A549 (cell line): ENCODE data around the gene SECISBP2L. TPM values are rescaled to one million over a fixed set of nuclear protein-coding genes. Genes with fewer than 3 reads are reported as not detected.
"Not testable (repeated sequence)": the region's sequence is repeated elsewhere in the genome, so short reads cannot be mapped to it uniquely, and the experiment has no call there.

Source experiments
- ATAC-seq, 2 experiments: fragments of 200-7000 bp in 1 of 2; fragments of >200 bp in 1 of 2; cut with Nextera tagmentation in 1 of 2; cut with Tn5 transposase in 1 of 2; 3 replicates each; pipeline versions ENCODE4 v1.8.0 to v1.9.1; 2018 to 2020; ENCODE audit warnings: mild to moderate bottlenecking in 1 of 2, moderate library complexity in 1 of 2
- CTCF ChIA-PET: fragments of 300-600 bp; sonication (Branson Sonifier 250); formaldehyde crosslinking; extraction: SDS; loops from one replicate; lab custom pipeline; 2021; ENCODE audit warnings: antibody characterized with exemption, inconsistent platforms; lab: Yijun Ruan, JAX
- POLR2A ChIA-PET: fragments of 350-600 bp; formaldehyde crosslinking; extraction: SDS; loops from one replicate; lab custom pipeline; 2021; ENCODE audit warnings: antibody characterized with exemption, inconsistent platforms; lab: Yijun Ruan, JAX
- DNase-seq, 2 experiments: peaks; one replicate each; pipeline versions ENCODE4 v3.0.0 to v3.0.0-alpha.2; 2011 to 2016; ENCODE audit warnings: low read depth in 1 of 2, low spot score in 1 of 2
- FAIRE-seq: peaks from 2 replicates; lab custom pipeline; 2011; peaks lifted over from hg19 to GRCh38; lab: Jason Lieb, UNC
- H3K27ac ChIP-seq, 2 experiments: fragments of >200 bp; sonication (Bioruptor Twin); formaldehyde crosslinking; 3 replicates each; pipeline ENCODE4 v1.5.1; 2016 to 2017
- H3K4me1 ChIP-seq: fragments of >200 bp; sonication (Bioruptor Twin); formaldehyde crosslinking; 3 replicates; pipeline ENCODE4 v1.6.1; 2016
- H3K4me2 ChIP-seq: fragments of >200 bp; sonication (Bioruptor Twin); formaldehyde crosslinking; 3 replicates; pipeline ENCODE4 v1.6.1; 2016
- H3K4me3 ChIP-seq: fragments of >200 bp; sonication (Bioruptor Twin); formaldehyde crosslinking; 3 replicates; pipeline ENCODE4 v1.5.1; 2016
- H3K9me3 ChIP-seq: fragments of >200 bp; sonication (Bioruptor Twin); formaldehyde crosslinking; 3 replicates; pipeline ENCODE4 v1.6.1; 2016
- CBX8 ChIP-seq: fragments of 200-600 bp; sonication (generic); IDR thresholded peaks from 2 replicates; pipeline ENCODE4 v1.6.1; 2016
- CEBPB ChIP-seq, 2 experiments: fragments of >200 bp in 1 of 2; sonication (Bioruptor Twin) in 1 of 2; formaldehyde crosslinking in 1 of 2; IDR thresholded peaks; 2 replicates each; pipeline ENCODE4 v1.6.1; 2012 to 2016
- CHD4 ChIP-seq: fragments of 200-600 bp; sonication (generic); IDR thresholded peaks from 2 replicates; pipeline ENCODE4 v1.6.1; 2016; ENCODE audit warnings: antibody characterized with exemption, mild to moderate bottlenecking, borderline replicate concordance
- EHMT2 ChIP-seq: fragments of 200-600 bp; sonication (generic); IDR thresholded peaks from 2 replicates; pipeline ENCODE4 v1.6.1; 2016; ENCODE audit warnings: antibody characterized with exemption, low read depth, mild to moderate bottlenecking, moderate library complexity
- FOSL2 ChIP-seq, 2 experiments: fragments of 450-650 bp in 1 of 2; fragments of >200 bp in 1 of 2; sonication (Bioruptor Twin) in 1 of 2; formaldehyde crosslinking; IDR thresholded peaks; 2 replicates each; pipeline versions ENCODE4 v1.5.0 to v1.6.1; 2016 to 2020; ENCODE audit warnings: mild to moderate bottlenecking in 1 of 2, moderate library complexity in 1 of 2
- HDAC2 ChIP-seq: fragments of 200-600 bp; sonication (generic); IDR thresholded peaks from 2 replicates; pipeline ENCODE4 v1.6.1; 2016
- HEYL ChIP-seq: fragments of 250-450 bp; sonication (Bioruptor Pico); IDR thresholded peaks from 2 replicates; pipeline ENCODE4 v1.8.0; 2021; ENCODE audit warnings: mild to moderate bottlenecking, moderate library complexity
- HOXB13 ChIP-seq: fragments of 250-450 bp; sonication (Bioruptor Pico); IDR thresholded peaks from 2 replicates; pipeline ENCODE4 v1.5.0; 2020; ENCODE audit warnings: low read depth, mild to moderate bottlenecking, moderate library complexity
- JUNB ChIP-seq: fragments of >200 bp; sonication (Bioruptor Twin); formaldehyde crosslinking; IDR thresholded peaks from 2 replicates; pipeline ENCODE4 v1.6.1; 2016
- MAZ ChIP-seq: fragments of 150-350 bp; IDR thresholded peaks from 2 replicates; pipeline ENCODE4 v1.6.1; 2014; ENCODE audit warnings: antibody characterized with exemption, low read depth, low read length, borderline replicate concordance
- MYC ChIP-seq: IDR thresholded peaks from 2 replicates; pipeline ENCODE4 v1.6.1; 2012; ENCODE audit warnings: mild to moderate bottlenecking, inconsistent platforms, low read length, improper control_type of control experiment, borderline replicate concordance
- PHF8 ChIP-seq: fragments of 200-600 bp; sonication (generic); IDR thresholded peaks from 2 replicates; pipeline ENCODE4 v1.6.1; 2016; ENCODE audit warnings: low read depth, mild to moderate bottlenecking, antibody characterized with exemption, moderate library complexity, borderline replicate concordance
- RAD21 ChIP-seq, 2 experiments: fragments of >200 bp in 1 of 2; sonication (Bioruptor Twin) in 1 of 2; formaldehyde crosslinking in 1 of 2; IDR thresholded peaks in 1 of 2; conservative IDR thresholded peaks in 1 of 2; 2 replicates in 1 of 2; 3 replicates in 1 of 2; pipeline ENCODE4 v1.6.1; 2012 to 2018; ENCODE audit warnings: inconsistent platforms in 1 of 2
- RARB ChIP-seq: fragments of 250-450 bp; sonication (Bioruptor Pico); IDR thresholded peaks from 2 replicates; pipeline ENCODE4 v1.8.0; 2021; ENCODE audit warnings: mild to moderate bottlenecking, moderate library complexity
- RCOR1 ChIP-seq: fragments of 150-350 bp; IDR thresholded peaks from 2 replicates; pipeline ENCODE4 v1.6.1; 2014; ENCODE audit warnings: antibody characterized with exemption, low read length, low read depth
- RFX5 ChIP-seq: fragments of 450-650 bp; IDR thresholded peaks from 2 replicates; pipeline ENCODE4 v1.7.1; 2014; ENCODE audit warnings: antibody characterized with exemption, mild to moderate bottlenecking, moderate library complexity
- RNF2 ChIP-seq: fragments of 200-600 bp; sonication (generic); IDR thresholded peaks from 2 replicates; pipeline ENCODE4 v1.6.1; 2016; ENCODE audit warnings: low read depth, mild to moderate bottlenecking, antibody characterized with exemption, moderate library complexity, borderline replicate concordance
- SMC3 ChIP-seq: fragments of >200 bp; sonication (Bioruptor Twin); formaldehyde crosslinking; IDR thresholded peaks from 3 replicates; pipeline ENCODE4 v1.6.1; 2018; ENCODE audit warnings: inconsistent platforms
- ZC3H11A ChIP-seq: fragments of 450-650 bp; IDR thresholded peaks from 2 replicates; pipeline ENCODE4 v1.6.1; 2014; ENCODE audit warnings: antibody characterized with exemption, mild to moderate bottlenecking
- ZFP36 ChIP-seq: fragments of 450-650 bp; IDR thresholded peaks from 2 replicates; pipeline ENCODE4 v1.6.1; 2014; ENCODE audit warnings: borderline replicate concordance; ENCODE audit not compliant: partially characterized antibody
- ZSCAN20 ChIP-seq: fragments of 250-450 bp; sonication (Bioruptor Pico); IDR thresholded peaks from 2 replicates; pipeline ENCODE4 v1.8.0; 2022; ENCODE audit warnings: mild to moderate bottlenecking, moderate library complexity
- WGBS: methylation state at CpG from one replicate; pipeline ENCODE4 v1.1.6; 2017; ENCODE audit errors: missing lambda C conversion rate; 5-methylcytosine and 5-hydroxymethylcytosine counted together
- polyA plus RNA-seq, 4 experiments: library from polyadenylated mRNA; depleted of rRNA in 3 of 4; stranded (reverse); fragments of >200 nt; fragmentation: RNase III in 1 of 4; extraction: RNeasy Plus Mini Kit Qiagen cat#74134 plus additional on column Dnase treatment in 1 of 4; gene quantifications; 2 replicates in 3 of 4; 3 replicates in 1 of 4; pipeline ENCODE4 v1.2.3, GENCODE V29; 2011 to 2017
- TF ChIP-seq, protein P1 (sequence below): IDR thresholded peaks from 2 replicates; pipeline ENCODE4 v1.6.1; 2012; ENCODE audit warnings: low read depth, borderline replicate concordance
- TF ChIP-seq, protein P2 (sequence below): fragments of >200 bp; sonication (Bioruptor Twin); formaldehyde crosslinking; IDR thresholded peaks from 3 replicates; pipeline ENCODE4 v1.6.1; 2016
- TF ChIP-seq, protein P3 (sequence below): fragments of >200 bp; sonication (Bioruptor Twin); formaldehyde crosslinking; IDR thresholded peaks from 3 replicates; pipeline ENCODE4 v1.5.1; 2016
- TF ChIP-seq, protein P4 (sequence below): fragments of 150-350 bp; IDR thresholded peaks from 2 replicates; pipeline ENCODE4 v1.6.1; 2014; ENCODE audit warnings: low read depth, mild to moderate bottlenecking, low read length

Gene SECISBP2L
- polyA plus RNA-seq, 2 of the 4 experiments (the other 2 are of a cell fraction): 7.5 to 15.0 TPM

DNA sequence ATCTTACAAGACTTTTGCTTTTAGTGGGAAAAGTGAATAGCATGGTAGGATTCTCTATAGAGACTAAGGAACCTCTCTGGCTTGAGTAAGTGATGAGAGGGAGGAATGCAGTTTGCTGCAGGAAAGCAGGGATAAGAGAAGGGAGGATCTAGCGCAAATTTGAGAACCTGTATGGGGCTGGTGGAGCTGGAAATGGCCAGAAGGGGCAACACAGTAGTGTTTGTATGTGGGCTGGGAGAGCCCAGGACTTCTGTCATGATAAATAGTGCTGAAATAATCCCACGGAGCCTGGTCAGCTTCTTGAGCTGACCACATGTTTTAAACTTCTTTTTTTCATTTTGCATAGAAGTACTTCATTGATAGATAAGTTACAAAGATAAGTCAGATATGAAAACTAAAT, 71.4 kb downstream of the SECISBP2L start:
- DNase-seq (peak; percentile 4 to 14), FAIRE-seq (no peak), ATAC-seq (peak; percentile 64 to 65; a peak in 5 of 6 replicates)
- no peaks in the 10 kb centered on the region for H3K9me3 ChIP-seq
- 68% methylated on average over 2 of the region's 2 CpGs for WGBS
- TF ChIP-seq, protein P1, sequence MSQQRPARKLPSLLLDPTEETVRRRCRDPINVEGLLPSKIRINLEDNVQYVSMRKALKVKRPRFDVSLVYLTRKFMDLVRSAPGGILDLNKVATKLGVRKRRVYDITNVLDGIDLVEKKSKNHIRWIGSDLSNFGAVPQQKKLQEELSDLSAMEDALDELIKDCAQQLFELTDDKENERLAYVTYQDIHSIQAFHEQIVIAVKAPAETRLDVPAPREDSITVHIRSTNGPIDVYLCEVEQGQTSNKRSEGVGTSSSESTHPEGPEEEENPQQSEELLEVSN: no peak
- TF ChIP-seq PHF8 (no peak), EHMT2 (no peak), RNF2 (no peak), FOSL2 (IDR thresholded peaks at IDR 0.05) (no peak), FOSL2 (CRISPR knock-in tag; IDR thresholded peaks at IDR 0.05) (no peak), CEBPB (IDR thresholded peaks at IDR 0.05) (no peak), ZC3H11A (no peak), RARB (no peak), ZFP36 (no peak)
- H3K4me2 ChIP-seq: peak overlapping the region; percentile 85
- 0 out of 3 replicates have a peak, but pooled peaks cover 5% of the 10 kb centered on the region for H3K4me1 ChIP-seq
- H3K27ac ChIP-seq: no peak overlapping the region
- POLR2A ChIA-PET: interaction anchor here (1.1 kb wide), 1 partner anchor 97 kb away, joined by 6 read pairs; the partner anchor contains the start of gene EID1
- CTCF ChIA-PET: interaction anchor here (1.0 to 5.5 kb wide), 9 partner anchors 9 to 175 kb away, joined by 3 to 52 read pairs (median 6); partner anchors contain the start of genes EID1 and SHC4
- no peak overlapping the region for H3K4me3 ChIP-seq

DNA sequence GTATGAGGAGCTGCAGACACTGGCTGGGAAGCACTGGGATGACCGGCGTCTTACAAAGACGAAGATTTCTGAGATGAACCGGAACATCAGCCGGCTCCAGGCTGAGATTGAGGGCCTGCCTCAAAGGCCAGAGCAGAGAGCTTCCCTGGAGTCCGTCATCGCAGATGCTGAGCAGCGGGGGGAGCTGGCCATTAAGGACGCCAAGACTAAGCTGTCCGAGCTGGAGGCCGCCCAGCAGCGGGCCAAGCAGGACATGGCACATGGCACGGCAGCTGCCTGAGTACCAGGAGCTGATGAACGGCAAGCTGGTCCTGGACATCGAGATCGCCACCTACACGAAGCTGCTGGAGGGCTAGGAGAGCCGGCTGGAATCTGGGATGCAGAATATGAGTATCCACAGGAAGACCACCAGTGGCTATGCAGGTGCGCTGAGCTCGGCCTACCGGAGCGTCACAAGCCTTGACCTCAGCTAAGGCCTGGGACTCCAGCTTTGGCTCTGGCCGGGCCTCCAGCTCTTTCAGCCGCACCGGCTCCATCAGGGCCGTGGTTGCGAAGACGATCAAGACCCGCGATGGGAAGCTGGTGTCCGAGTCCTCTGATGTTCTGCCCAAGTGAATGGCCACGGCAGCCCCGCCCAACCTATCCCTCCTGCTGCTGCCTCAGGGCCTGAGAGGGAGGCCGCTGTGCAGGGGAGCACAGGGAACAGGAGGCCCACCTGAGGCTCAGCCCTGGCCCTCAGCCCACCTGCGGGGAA, 73.3 kb downstream of the SECISBP2L start:
- DNase-seq: no peak
- H3K27ac ChIP-seq: no peak overlapping the region
- no peak for TF ChIP-seq ZFP36
- no peak for TF ChIP-seq CBX8
- TF ChIP-seq, protein P2, sequence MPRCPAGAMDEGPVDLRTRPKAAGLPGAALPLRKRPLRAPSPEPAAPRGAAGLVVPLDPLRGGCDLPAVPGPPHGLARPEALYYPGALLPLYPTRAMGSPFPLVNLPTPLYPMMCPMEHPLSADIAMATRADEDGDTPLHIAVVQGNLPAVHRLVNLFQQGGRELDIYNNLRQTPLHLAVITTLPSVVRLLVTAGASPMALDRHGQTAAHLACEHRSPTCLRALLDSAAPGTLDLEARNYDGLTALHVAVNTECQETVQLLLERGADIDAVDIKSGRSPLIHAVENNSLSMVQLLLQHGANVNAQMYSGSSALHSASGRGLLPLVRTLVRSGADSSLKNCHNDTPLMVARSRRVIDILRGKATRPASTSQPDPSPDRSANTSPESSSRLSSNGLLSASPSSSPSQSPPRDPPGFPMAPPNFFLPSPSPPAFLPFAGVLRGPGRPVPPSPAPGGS: no peak
- TF ChIP-seq RAD21 (conservative IDR thresholded peaks at IDR 0.05 in 1 of 2, IDR thresholded peaks at IDR 0.05 in 1 of 2): no peak
- no peak for TF ChIP-seq RCOR1
- TF ChIP-seq CHD4: no peak
- no peak for TF ChIP-seq JUNB
- TF ChIP-seq, protein P3, sequence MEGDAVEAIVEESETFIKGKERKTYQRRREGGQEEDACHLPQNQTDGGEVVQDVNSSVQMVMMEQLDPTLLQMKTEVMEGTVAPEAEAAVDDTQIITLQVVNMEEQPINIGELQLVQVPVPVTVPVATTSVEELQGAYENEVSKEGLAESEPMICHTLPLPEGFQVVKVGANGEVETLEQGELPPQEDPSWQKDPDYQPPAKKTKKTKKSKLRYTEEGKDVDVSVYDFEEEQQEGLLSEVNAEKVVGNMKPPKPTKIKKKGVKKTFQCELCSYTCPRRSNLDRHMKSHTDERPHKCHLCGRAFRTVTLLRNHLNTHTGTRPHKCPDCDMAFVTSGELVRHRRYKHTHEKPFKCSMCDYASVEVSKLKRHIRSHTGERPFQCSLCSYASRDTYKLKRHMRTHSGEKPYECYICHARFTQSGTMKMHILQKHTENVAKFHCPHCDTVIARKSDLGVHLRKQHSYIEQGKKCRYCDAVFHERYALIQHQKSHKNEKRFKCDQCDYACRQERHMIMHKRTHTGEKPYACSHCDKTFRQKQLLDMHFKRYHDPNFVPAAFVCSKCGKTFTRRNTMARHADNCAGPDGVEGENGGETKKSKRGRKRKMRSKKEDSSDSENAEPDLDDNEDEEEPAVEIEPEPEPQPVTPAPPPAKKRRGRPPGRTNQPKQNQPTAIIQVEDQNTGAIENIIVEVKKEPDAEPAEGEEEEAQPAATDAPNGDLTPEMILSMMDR: no peak
- no peak for TF ChIP-seq MYC
- TF ChIP-seq HOXB13 (CRISPR knock-in tag): no peak
- TF ChIP-seq HEYL (CRISPR knock-in tag): no peak
- TF ChIP-seq RARB: no peak
- TF ChIP-seq, protein P1: no peak
- no peak for TF ChIP-seq SMC3
- TF ChIP-seq RFX5: no peak
- no peak for TF ChIP-seq MAZ
- TF ChIP-seq, protein P4, sequence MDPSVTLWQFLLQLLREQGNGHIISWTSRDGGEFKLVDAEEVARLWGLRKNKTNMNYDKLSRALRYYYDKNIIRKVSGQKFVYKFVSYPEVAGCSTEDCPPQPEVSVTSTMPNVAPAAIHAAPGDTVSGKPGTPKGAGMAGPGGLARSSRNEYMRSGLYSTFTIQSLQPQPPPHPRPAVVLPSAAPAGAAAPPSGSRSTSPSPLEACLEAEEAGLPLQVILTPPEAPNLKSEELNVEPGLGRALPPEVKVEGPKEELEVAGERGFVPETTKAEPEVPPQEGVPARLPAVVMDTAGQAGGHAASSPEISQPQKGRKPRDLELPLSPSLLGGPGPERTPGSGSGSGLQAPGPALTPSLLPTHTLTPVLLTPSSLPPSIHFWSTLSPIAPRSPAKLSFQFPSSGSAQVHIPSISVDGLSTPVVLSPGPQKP: no peak
- TF ChIP-seq HDAC2: no peak
- TF ChIP-seq EHMT2: no peak
- no peak for TF ChIP-seq ZSCAN20
- TF ChIP-seq, all 56 proteins: peak for 0
- ChIA-PET CTCF (interaction anchor here (1.2 to 5.5 kb wide), 3 partner anchors 9 to 112 kb away, joined by 3 to 52 read pairs (median 5); partner anchors contain the start of gene SHC4), POLR2A (no interaction called here)
- no peak overlapping the region for H3K4me2 ChIP-seq
- 92% methylated on average over 14 of the region's 35 CpGs for WGBS
- ATAC-seq (no peak), FAIRE-seq (no peak)
- 0 out of 3 replicates have a peak, but pooled peaks cover 5% of the 10 kb centered on the region for H3K4me1 ChIP-seq
- H3K9me3 ChIP-seq: no peaks in the 10 kb centered on the region
- H3K4me3 ChIP-seq: no peak overlapping the region

DNA sequence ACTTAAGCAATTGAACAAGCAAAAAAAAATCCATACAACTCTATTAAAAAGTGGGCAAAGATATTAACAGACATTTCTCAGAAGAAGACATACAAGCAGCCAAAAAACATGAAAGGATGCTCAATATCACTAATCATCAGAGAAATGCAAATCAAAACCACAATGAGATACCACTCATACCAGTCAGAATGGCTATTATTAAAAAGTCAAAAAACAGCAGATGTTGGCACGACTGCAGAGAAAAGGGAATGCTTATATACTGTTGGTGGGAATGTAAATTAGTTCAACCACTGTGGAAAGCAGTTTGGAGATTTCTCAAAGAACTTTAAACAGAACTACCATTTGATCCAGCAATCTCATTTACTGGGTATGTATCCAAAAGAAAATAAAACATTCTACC, 75.3 kb downstream of the SECISBP2L start:
- 7% methylated on average over 1 of the region's 1 CpG for WGBS
- H3K9me3 ChIP-seq, H3K4me2 ChIP-seq, H3K27ac ChIP-seq, POLR2A ChIA-PET, H3K4me3 ChIP-seq, H3K4me1 ChIP-seq, FAIRE-seq, ATAC-seq, DNase-seq: not testable (repeated sequence)
- CTCF ChIA-PET: interaction anchor here (5.5 kb wide), 1 partner anchor 110 kb away, joined by 52 read pairs; no protein-coding TSS in a partner anchor
